Gastroesophageal sphincter (tissue), 3 donors: Measurements from ENCODE around the gene FXYD6.

Experiments
- CTCF ChIP-seq, 4 experiments: fragments of 200-600 bp in 2 of 4; fragments of 450-650 bp in 2 of 4; sonication (generic) in 1 of 4; IDR thresholded peaks; one replicate each; pipeline ENCODE4 v1.5.1; 2017 to 2019; ENCODE audit warnings: antibody characterized with exemption in 4 of 4, mild to moderate bottlenecking in 2 of 4, moderate library complexity in 2 of 4
- POLR2A ChIP-seq, 2 donors: fragments of 450-650 bp; IDR thresholded peaks; one replicate each; pipeline ENCODE4 v1.6.1; 2017; ENCODE audit warnings: antibody characterized with exemption in 2 of 2, mild to moderate bottlenecking in 2 of 2, moderate library complexity in 1 of 2
- POLR2AphosphoS5 ChIP-seq: sonication (generic); formaldehyde crosslinking; IDR thresholded peaks from one replicate; pipeline ENCODE4 v1.6.1; 2017; ENCODE audit warnings: antibody characterized with exemption

- no peak for TF ChIP-seq POLR2A (IDR thresholded peaks at IDR 0.05)
- no peak for TF ChIP-seq POLR2AphosphoS5
- no peak for TF ChIP-seq CTCF (IDR thresholded peaks at IDR 0.05)
Measured at GRCh38 chr11:117898059-117898458, 21.6 kb upstream of the FXYD6 start.
